ENCODE results near the gene RHBDL2.

DNA sequence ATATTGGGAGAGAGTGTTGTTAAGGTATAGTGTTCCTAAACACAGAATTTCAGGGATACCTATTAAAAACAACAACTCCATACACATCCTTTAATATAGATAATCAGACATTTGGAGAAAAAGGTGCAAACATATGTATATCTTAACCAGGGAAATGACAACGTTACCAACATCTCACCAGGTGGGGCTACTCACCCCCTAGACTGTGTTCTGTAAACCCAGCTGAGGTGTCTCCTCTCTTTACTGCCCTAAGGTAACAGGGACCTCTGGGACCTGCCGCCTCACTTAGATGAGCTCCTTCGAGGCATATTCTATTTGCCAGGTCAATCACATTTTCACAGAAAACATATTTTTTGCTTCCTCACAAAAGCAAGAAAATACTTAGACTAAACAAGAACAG lies 95.4 kb downstream of the RHBDL2 start:
- TF ChIP-seq CTCF (conservative IDR thresholded peaks at IDR 0.05) (no peak), EZH2 (IDR thresholded peaks at IDR 0.05; ENCODE audit: low read depth) (no peak)
